Esophagus squamous epithelium (tissue), 4 donors: Measurements from ENCODE around the gene PADI4.

Experiments used
- CTCF ChIP-seq, 6 experiments: fragments of 450-650 bp in 4 of 6; fragments of 200-600 bp in 2 of 6; sonication (generic) in 2 of 6; IDR thresholded peaks; one replicate each; pipeline ENCODE4 v1.5.1; 2016 to 2019; ENCODE audit warnings: antibody characterized with exemption in 6 of 6, mild to moderate bottlenecking in 4 of 6, moderate library complexity in 4 of 6
- POLR2A ChIP-seq, 4 donors: fragments of 450-650 bp; IDR thresholded peaks; one replicate each; pipeline ENCODE4 v1.6.1; 2017; ENCODE audit warnings: antibody characterized with exemption in 4 of 4, mild to moderate bottlenecking in 4 of 4, moderate library complexity in 3 of 4

DNA sequence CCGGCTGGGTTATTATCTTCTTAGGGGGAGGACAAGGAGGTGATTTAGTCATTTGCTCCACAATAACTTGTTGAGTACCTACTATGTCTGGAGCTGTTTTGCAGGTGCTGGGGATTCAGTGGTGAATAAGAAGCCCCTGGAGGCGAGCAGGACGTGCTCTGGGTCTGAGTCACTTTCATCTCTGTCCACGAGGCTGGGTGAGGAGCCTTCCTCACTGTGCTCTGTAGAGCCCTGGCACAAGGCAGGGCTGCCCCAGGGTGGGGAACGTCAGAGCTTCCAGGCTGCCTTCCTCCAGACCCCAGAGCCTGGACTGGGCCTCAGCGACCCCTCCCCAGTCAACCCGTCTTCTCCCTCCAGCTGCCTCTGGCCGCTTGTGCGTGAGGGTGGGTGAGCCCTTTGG is 61.5 kb downstream of the PADI4 start:
- TF ChIP-seq CTCF (IDR thresholded peaks at IDR 0.05) (no peak), POLR2A (IDR thresholded peaks at IDR 0.05) (no peak)
